Kidney (tissue), 14 donors: ENCODE results near the gene LDB1. TPM values are rescaled to one million over a fixed set of nuclear protein-coding genes. Genes with fewer than 3 reads are reported as not detected.
A peak's percentile ranks its signal among the peaks of the same experiment; 100 is the strongest.

Source experiments
- DNase-seq, 5 donors: peaks; one replicate each; pipeline ENCODE4 v3.0.0-alpha.2; 2013 to 2020
- FAIRE-seq: peaks from 2 replicates; lab custom pipeline; 2012; peaks lifted over from hg19 to GRCh38; lab: Jason Lieb, UNC
- H3K27ac ChIP-seq, 2 donors: one replicate each; pipeline ENCODE4 v1.7.0; 2013; ENCODE audit warnings: low read depth in 2 of 2, low read length in 2 of 2, inconsistent platforms in 1 of 2
- H3K27me3 ChIP-seq: one replicate; pipeline ENCODE4 v1.7.1; 2013; ENCODE audit warnings: low read length, inconsistent platforms; ENCODE audit not compliant: control insufficient read depth, insufficient read depth
- H3K36me3 ChIP-seq, 3 donors: one replicate each; pipeline versions ENCODE4 v1.7.0 to v1.7.1; 2013; ENCODE audit warnings: low read length in 3 of 3, control low read depth in 1 of 3, inconsistent platforms in 1 of 3; ENCODE audit not compliant: insufficient read depth in 3 of 3, control insufficient read depth in 2 of 3
- H3K4me1 ChIP-seq, 3 donors: one replicate each; pipeline versions ENCODE4 v1.7.0 to v1.7.1; 2013; ENCODE audit warnings: low read length in 3 of 3, inconsistent platforms in 1 of 3, low read depth in 1 of 3; ENCODE audit not compliant: control insufficient read depth in 2 of 3, insufficient read depth in 2 of 3
- H3K4me3 ChIP-seq, 3 donors: one replicate each; pipeline versions ENCODE4 v1.7.0 to v1.8.1; 2013; ENCODE audit warnings: low read length in 3 of 3, control low read depth in 1 of 3, inconsistent platforms in 1 of 3
- H3K9ac ChIP-seq, 3 donors: one replicate each; pipeline versions ENCODE4 v1.7.0 to v1.7.1; 2013; ENCODE audit warnings: low read length in 3 of 3, control low read depth in 1 of 3, inconsistent platforms in 1 of 3
- H3K9me3 ChIP-seq, 3 donors: one replicate each; pipeline versions ENCODE4 v1.7.0 to v1.7.1; 2013; ENCODE audit warnings: low read length in 3 of 3, control low read depth in 1 of 3, inconsistent platforms in 1 of 3; ENCODE audit not compliant: control insufficient read depth in 2 of 3, insufficient read depth in 1 of 3
- intact Hi-C: fragments of 100-400 bp; cut with DNase I; formaldehyde crosslinking; loops from one replicate; pipeline ENCODE4 v1.11.1; 2022
- polyA plus RNA-seq: library from polyadenylated mRNA; stranded (reverse); fragments of 350-450 nt; fragmentation: Illumina TruSeq; extraction: RNeasy Lipid Tissue Mini Kit (QIAGEN cat#74804); gene quantifications from one replicate; pipeline ENCODE4 v1.2.3, GENCODE V29; 2014; ENCODE audit warnings: low read depth, low replicate concordance; ENCODE audit not compliant: insufficient read depth
- total RNA-seq: library from RNA; stranded (reverse); fragmentation: NEBNext Ultra II Directional; extraction: Animal tissue kit (Norgen Biotek cat#: 25700); gene quantifications from one replicate; pipeline ENCODE4 v1.2.1, GENCODE V29; 2021
- TF ChIP-seq, protein P1 (sequence below): IDR thresholded peaks from 3 replicates; pipeline ENCODE4 v1.5.1; 2012; ENCODE audit warnings: mild to moderate bottlenecking, moderate library complexity, borderline replicate concordance; ENCODE audit not compliant: insufficient read depth; ENCODE audit errors: extremely low read depth
- donor health status: control.
- donor health status: control.
- donor health status: control.
- donor health status: control.
- donor health status: control.
- donor health status: DM: yes; HTN: yes; CAD: no.
- donor health status: Normal renal cell carcinoma (clear cell type).

Gene LDB1
- total and polyA plus RNA-seq, 2 donors from 2014 or later = 27.9 to 56.1 TPM

DNA sequence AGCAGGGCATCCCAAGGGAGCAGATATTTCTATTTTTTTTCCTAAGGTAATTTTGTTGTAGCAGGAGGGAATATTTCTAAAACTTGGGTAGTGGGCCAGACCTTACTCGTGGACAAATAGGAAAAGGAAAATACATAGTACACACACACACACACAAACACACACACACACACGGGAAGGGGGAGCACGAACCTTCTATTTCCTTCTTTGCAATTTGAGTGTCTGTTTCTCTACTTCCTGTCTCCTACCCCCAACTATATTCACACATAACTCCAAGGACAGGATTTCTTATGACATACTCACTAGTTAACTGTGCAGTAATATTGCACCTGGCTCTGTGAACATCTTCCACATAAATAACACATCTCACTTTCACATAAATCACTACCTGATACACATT lies 4.4 kb downstream of the LDB1 start:
- Histone ChIP-seq H3K27ac (peak overlapping the region in 1 of 2 donors; percentile 67), H3K27me3 (no peaks in the 10 kb centered on the region), H3K9me3 (no peaks in the 10 kb centered on the region), H3K9ac (peak overlapping the region in 1 of 3 donors; percentile 73), H3K4me1 (peaks cover 7 to 49% (median 38%) of the 10 kb centered on the region in 3 donors), H3K36me3 (peaks cover 2 to 10% (median 5%) of the 10 kb centered on the region in 3 donors), H3K4me3 (peak overlapping the region in 1 of 3 donors; percentile 61)
- DNase-seq = peak in 1 of 5 donors; percentile 44
- FAIRE-seq = no peak
- intact Hi-C loops = no loop called here
- TF ChIP-seq, protein P1, sequence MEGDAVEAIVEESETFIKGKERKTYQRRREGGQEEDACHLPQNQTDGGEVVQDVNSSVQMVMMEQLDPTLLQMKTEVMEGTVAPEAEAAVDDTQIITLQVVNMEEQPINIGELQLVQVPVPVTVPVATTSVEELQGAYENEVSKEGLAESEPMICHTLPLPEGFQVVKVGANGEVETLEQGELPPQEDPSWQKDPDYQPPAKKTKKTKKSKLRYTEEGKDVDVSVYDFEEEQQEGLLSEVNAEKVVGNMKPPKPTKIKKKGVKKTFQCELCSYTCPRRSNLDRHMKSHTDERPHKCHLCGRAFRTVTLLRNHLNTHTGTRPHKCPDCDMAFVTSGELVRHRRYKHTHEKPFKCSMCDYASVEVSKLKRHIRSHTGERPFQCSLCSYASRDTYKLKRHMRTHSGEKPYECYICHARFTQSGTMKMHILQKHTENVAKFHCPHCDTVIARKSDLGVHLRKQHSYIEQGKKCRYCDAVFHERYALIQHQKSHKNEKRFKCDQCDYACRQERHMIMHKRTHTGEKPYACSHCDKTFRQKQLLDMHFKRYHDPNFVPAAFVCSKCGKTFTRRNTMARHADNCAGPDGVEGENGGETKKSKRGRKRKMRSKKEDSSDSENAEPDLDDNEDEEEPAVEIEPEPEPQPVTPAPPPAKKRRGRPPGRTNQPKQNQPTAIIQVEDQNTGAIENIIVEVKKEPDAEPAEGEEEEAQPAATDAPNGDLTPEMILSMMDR = no peak

GRCh38 chr10:102114861-102115618 lies 5.1 kb downstream of the LDB1 start:
- TF ChIP-seq, protein P1 = no peak
- intact Hi-C loops = no loop called here
- DNase-seq = peak; percentile 89 to 98 (median 95)
- Histone ChIP-seq H3K4me1 (peaks cover 7 to 49% (median 38%) of the 10 kb centered on the region in 3 donors), H3K36me3 (peaks cover 8 to 18% (median 13%) of the 10 kb centered on the region in 3 donors), H3K27me3 (no peaks in the 10 kb centered on the region), H3K9me3 (no peaks in the 10 kb centered on the region), H3K4me3 (peak overlapping the region; percentile 18 to 61 (median 51)), H3K27ac (peak overlapping the region in 1 of 2 donors; percentile 67), H3K9ac (peak overlapping the region; percentile 21 to 73 (median 27))
- no peak for FAIRE-seq

DNA sequence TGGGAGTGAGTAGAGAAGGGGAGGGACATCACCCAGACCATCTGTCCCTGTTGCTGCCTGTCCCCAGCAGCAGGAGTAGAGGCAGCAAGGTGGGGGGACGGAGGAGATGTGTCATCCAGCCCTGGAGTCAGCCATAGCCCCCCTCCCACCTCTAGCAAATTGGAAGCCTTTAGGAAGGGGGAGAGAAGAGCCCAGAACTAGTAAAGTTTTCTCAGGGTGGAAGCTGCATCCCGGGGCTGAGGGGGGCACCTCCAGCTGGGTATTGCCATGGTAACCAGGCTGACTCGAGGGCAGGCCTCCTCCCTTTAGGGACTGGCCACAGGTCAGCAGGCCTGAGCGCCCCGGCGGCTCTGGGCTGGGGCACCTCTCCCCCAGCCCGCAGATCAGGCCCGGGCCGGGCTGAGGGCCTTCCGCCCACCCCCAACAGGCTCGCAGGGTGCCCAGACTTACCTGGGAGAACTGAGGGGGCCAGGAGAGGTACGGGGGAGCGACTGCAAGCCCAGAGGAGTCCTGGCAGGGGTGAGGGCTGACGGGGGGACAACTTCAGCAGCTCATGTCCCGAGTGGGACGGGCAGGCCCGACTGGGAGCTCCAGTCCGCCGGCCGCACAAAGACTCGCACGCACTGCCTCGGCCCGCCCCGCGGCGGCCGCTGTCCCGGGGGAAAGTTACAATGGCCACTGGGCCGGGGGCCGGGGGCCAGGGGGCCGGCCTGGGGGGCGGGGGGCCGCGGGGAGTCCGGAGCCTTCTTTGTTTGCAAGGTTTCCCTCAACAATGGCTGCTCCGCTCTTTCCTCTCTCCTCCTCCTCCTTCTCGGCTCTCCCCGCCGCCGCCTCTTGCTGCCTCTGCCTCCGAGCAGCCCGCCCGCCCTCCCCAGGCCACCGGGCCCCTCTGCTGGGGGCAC lies 6.0 kb downstream of the LDB1 start:
- H3K9me3 ChIP-seq = no peaks in the 10 kb centered on the region
- intact Hi-C loops = no loop called here
- H3K9ac ChIP-seq = peak overlapping the region; percentile 61 to 67 (median 65)
- peak overlapping the region; percentile 30 to 71 (median 57) for H3K4me3 ChIP-seq
- TF ChIP-seq, protein P1 = no peak
- peaks cover 14 to 26% (median 21%) of the 10 kb centered on the region in 3 donors for H3K36me3 ChIP-seq
- no peak for FAIRE-seq
- H3K4me1 ChIP-seq = peaks cover 7 to 49% (median 38%) of the 10 kb centered on the region in 3 donors
- H3K27ac ChIP-seq = peak overlapping the region in 1 of 2 donors; percentile 47
- H3K27me3 ChIP-seq = no peaks in the 10 kb centered on the region
- DNase-seq = peak in 4 of 5 donors; percentile 35 to 78 (median 50)
